GM23248 (cell line): Measurements from ENCODE around the gene UNC119. TPM values are rescaled to one million over a fixed set of nuclear protein-coding genes. Genes with fewer than 3 reads are reported as not detected.
A peak's percentile ranks its signal among the peaks of the same experiment; 100 is the strongest.

Experiments used
- DNase-seq: peaks from one replicate; pipeline ENCODE4 v3.0.0-alpha.2; 2015
- H2AFZ ChIP-seq: fragments of 200-600 bp; sonication (generic); 2 replicates; pipeline ENCODE4 v1.6.1; 2016; ENCODE audit warnings: antibody characterized with exemption
- H3F3A ChIP-seq: fragments of 200-600 bp; sonication (generic); 2 replicates; pipeline ENCODE4 v1.6.1; 2016; ENCODE audit warnings: mild to moderate bottlenecking, antibody characterized with exemption, mixed run types; ENCODE audit not compliant: insufficient read depth
- H3K27ac ChIP-seq: fragments of 200-600 bp; sonication (generic); 2 replicates; pipeline ENCODE4 v1.5.1; 2016; ENCODE audit warnings: mild to moderate bottlenecking
- H3K27me3 ChIP-seq: fragments of 200-600 bp; sonication (generic); replicated peaks from 2 replicates; pipeline ENCODE4 v1.6.1; 2016; ENCODE audit warnings: mild to moderate bottlenecking; ENCODE audit not compliant: insufficient read depth
- H3K36me3 ChIP-seq: fragments of 200-600 bp; sonication (generic); 2 replicates; pipeline ENCODE4 v1.6.1; 2016; ENCODE audit warnings: low read depth, mild to moderate bottlenecking
- H3K4me1 ChIP-seq: fragments of 200-600 bp; sonication (generic); 2 replicates; pipeline ENCODE4 v1.6.1; 2016; ENCODE audit warnings: mild to moderate bottlenecking; ENCODE audit not compliant: insufficient read depth
- H3K4me2 ChIP-seq: fragments of 200-600 bp; sonication (generic); one replicate; pipeline ENCODE4 v1.6.1; 2016; ENCODE audit warnings: mild to moderate bottlenecking; ENCODE audit not compliant: unreplicated experiment
- H3K4me3 ChIP-seq: fragments of 200-600 bp; sonication (generic); 2 replicates; pipeline ENCODE4 v1.5.1; 2016; ENCODE audit warnings: mild to moderate bottlenecking
- H3K79me2 ChIP-seq: fragments of 200-600 bp; sonication (generic); 2 replicates; pipeline ENCODE4 v1.6.1; 2016; ENCODE audit warnings: mild to moderate bottlenecking; ENCODE audit not compliant: insufficient read depth
- H3K9ac ChIP-seq: fragments of 200-600 bp; sonication (generic); 2 replicates; pipeline ENCODE4 v1.6.1; 2016; ENCODE audit warnings: mild to moderate bottlenecking
- H3K9me2 ChIP-seq: fragments of 200-600 bp; sonication (generic); 2 replicates; pipeline ENCODE4 v1.6.1; 2016; ENCODE audit warnings: mixed run types, mild to moderate bottlenecking, moderate library complexity; ENCODE audit not compliant: insufficient read depth
- H3K9me3 ChIP-seq: fragments of 200-600 bp; sonication (generic); one replicate; pipeline ENCODE4 v1.6.1; 2017; ENCODE audit warnings: low read depth
- H4K20me1 ChIP-seq: fragments of 200-600 bp; sonication (generic); 2 replicates; pipeline ENCODE4 v1.6.0; 2016; ENCODE audit not compliant: insufficient read depth
- EZH2 ChIP-seq: fragments of 200-600 bp; sonication (generic); IDR thresholded peaks from 2 replicates; pipeline ENCODE4 v1.6.1; 2018; ENCODE audit warnings: antibody characterized with exemption, mild to moderate bottlenecking; ENCODE audit not compliant: insufficient read depth, poor library complexity, severe bottlenecking
- EZH2phosphoT487 ChIP-seq: fragments of 200-600 bp; sonication (generic); IDR thresholded peaks from 2 replicates; pipeline ENCODE4 v1.6.1; 2018; ENCODE audit warnings: antibody characterized with exemption, moderate library complexity, mild to moderate bottlenecking, low read depth; ENCODE audit not compliant: insufficient read depth
- WGBS, 2 experiments: methylation state at CpG; one replicate each; pipeline ENCODE4 v1.1.6; 2015 to 2017; ENCODE audit warnings: low lambda C conversion rate in 2 of 2, low coverage in 1 of 2; ENCODE audit errors: missing lambda C conversion rate in 2 of 2; 5-methylcytosine and 5-hydroxymethylcytosine counted together
- in situ Hi-C: fragments of 300-500 bp; cut with MboI; formaldehyde crosslinking; loops from 2 replicates; pipeline ENCODE4 v1.15.0; 2020
- polyA plus RNA-seq: library from polyadenylated mRNA; unstranded; fragments of >200 nt; fragmentation: Nextera tagmentation; extraction: Ambion mirVana; gene quantifications from 2 replicates; pipeline ENCODE4 v1.2.1, GENCODE V29; 2016
- total RNA-seq: library from RNA; depleted of rRNA; stranded (reverse); fragments of >200 nt; shearing (Covaris generic); gene quantifications from 2 replicates; pipeline ENCODE4 v1.2.3, GENCODE V29; 2014

The UNC119 gene
- total and polyA plus RNA-seq, 2 experiments from 2014 or later: 29.4 to 50.9 TPM

DNA sequence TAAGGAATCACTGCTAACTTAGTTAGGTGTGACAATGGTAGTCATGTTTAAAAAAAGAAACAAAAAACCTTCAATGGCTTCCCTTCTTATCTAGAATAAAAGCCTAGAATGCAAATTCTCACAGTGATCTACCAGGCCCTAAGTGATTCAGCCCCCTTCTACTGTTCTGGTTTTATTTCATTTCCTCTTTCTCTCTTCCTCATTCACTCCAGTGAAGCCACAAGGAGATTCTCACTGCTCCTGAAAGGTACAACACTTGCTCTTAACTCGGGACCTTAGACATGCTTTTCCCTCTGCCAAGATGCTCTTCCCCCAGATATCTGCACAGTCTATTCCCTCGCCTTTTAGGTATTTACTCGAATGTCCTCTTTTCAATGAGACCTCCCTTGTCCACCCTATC is 15.2 kb upstream of the UNC119 start:
- 95 to 96% methylated on average over 3 of the region's 3 CpGs for WGBS, 2 experiments
- H3K9ac ChIP-seq: no peak overlapping the region
- H3K79me2 ChIP-seq: peaks cover 57% of the 10 kb centered on the region

DNA sequence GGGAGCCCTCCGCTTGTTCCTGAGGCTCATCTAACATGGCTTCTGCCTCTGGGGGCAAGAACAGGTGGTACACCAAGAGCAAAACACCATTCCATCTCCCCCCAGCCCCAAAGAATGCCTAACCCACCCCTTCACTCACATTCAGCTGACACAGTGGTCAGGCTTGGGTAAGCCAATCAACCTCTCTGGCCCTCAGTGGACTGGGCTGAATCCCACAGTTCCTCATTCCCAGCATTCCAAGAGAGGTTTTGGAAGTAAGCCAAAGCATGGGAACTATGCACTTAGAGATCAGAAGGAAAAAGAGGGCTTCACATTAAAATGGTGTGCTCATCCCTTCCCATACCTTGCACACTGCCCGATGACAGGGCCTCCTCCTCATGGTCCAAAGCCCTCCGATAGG is 11.1 kb upstream of the UNC119 start:
- no peak overlapping the region for H3K9ac ChIP-seq
- peaks cover 29% of the 10 kb centered on the region for H3K79me2 ChIP-seq
- peak; percentile 13 for DNase-seq
- peaks cover 17% of the 10 kb centered on the region; the same call in 1 of the 2 replicates for H3K36me3 ChIP-seq
- no peak overlapping the region for H3K4me2 ChIP-seq
- in situ Hi-C loops: no loop called here
- no peaks in the 10 kb centered on the region for H3F3A ChIP-seq
- no peaks in the 10 kb centered on the region for H3K9me3 ChIP-seq
- no peak overlapping the region for H3K27ac ChIP-seq
- WGBS, 2 experiments: 98 to 100% methylated on average over 3 of the region's 3 CpGs
- no peaks in the 10 kb centered on the region for H3K9me2 ChIP-seq
- TF ChIP-seq EZH2phosphoT487 (no peak), EZH2 (no peak)
- H3K4me1 ChIP-seq: peaks cover 3% of the 10 kb centered on the region; the same call in 1 of the 2 replicates
- H2AFZ ChIP-seq: no peak overlapping the region
- H4K20me1 ChIP-seq: no peaks in the 10 kb centered on the region; the same call in 1 of the 2 replicates
- H3K4me3 ChIP-seq: no peak overlapping the region
- no peaks in the 10 kb centered on the region for H3K27me3 ChIP-seq

More for the DNA sequence above, 15.2 kb upstream of the UNC119 start:
- H3K9me2 ChIP-seq: no peaks in the 10 kb centered on the region
- H4K20me1 ChIP-seq: no peaks in the 10 kb centered on the region; the same call in 1 of the 2 replicates
- H3K9me3 ChIP-seq: no peaks in the 10 kb centered on the region
- no peak overlapping the region for H3K4me2 ChIP-seq
- DNase-seq: no peak
- in situ Hi-C loops: no loop called here
- no peak overlapping the region for H3K4me3 ChIP-seq
- H3F3A ChIP-seq: no peaks in the 10 kb centered on the region
- no peak overlapping the region for H3K27ac ChIP-seq
- H3K4me1 ChIP-seq: peaks cover 17% of the 10 kb centered on the region
- no peak overlapping the region for H2AFZ ChIP-seq
- TF ChIP-seq EZH2phosphoT487: no peak
- TF ChIP-seq EZH2: no peak
- no peaks in the 10 kb centered on the region for H3K27me3 ChIP-seq
- H3K36me3 ChIP-seq: 0 out of 2 replicates have a peak, but pooled peaks cover 6% of the 10 kb centered on the region

DNA sequence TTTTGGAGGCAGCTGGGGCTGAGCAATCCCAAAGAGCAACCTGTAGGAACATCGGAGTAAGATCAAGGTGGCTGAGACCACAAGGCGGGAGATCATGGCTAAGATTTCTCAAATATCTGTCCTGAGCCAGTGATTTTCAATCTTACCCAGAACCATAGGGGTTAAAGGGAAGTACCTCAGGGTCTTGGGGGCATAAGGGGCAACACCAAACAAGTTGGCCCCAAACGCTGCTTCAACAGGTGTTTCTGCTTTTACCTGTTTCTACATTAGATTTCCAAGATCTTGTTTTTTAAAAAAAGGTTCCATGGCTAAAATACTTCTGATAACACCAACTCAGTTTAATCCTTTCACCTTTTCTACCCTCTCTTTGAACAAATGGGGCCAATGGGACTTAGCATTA is 2.6 kb upstream of the UNC119 start:
- Histone ChIP-seq H2AFZ (no peak overlapping the region), H3K4me1 (no peaks in the 10 kb centered on the region), H4K20me1 (no peaks in the 10 kb centered on the region), H3K4me3 (no peak overlapping the region), H3K4me2 (no peak overlapping the region), H3K79me2 (peaks cover 14% of the 10 kb centered on the region; the same call in 1 of the 2 replicates), H3K27me3 (no peaks in the 10 kb centered on the region), H3K9me3 (no peaks in the 10 kb centered on the region), H3K27ac (no peak overlapping the region), H3K9ac (no peak overlapping the region), H3K36me3 (0 out of 2 replicates have a peak, but pooled peaks cover 6% of the 10 kb centered on the region), H3F3A (no peaks in the 10 kb centered on the region), H3K9me2 (no peaks in the 10 kb centered on the region)
- in situ Hi-C loops: no loop called here
- DNase-seq: no peak
- WGBS, 2 experiments: 87 to 90% methylated on average over 3 of the region's 3 CpGs
- no peak for TF ChIP-seq EZH2phosphoT487
- TF ChIP-seq EZH2: no peak

DNA sequence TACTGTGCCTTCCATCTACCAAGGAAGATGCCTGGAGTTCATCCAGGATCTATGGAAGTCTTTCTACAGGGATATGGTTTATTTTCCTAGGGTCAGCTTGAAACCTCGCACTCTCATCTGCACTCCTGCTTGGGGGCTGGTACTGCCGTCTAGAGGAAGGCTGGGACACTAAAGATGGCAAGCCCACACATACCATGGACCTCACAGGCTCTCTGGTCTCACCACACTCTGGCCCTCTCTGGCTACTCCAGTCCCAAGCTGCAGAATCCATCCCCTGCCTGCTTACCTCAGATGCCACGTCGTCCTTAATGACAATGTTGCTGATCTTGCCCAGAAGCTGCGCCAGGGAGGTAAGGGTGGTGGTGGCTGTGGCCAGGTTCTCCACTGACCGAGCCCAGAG is 2.1 kb upstream of the UNC119 start:
- Histone ChIP-seq H3K9ac (no peak overlapping the region), H3K4me2 (no peak overlapping the region), H2AFZ (no peak overlapping the region), H3K9me2 (no peaks in the 10 kb centered on the region), H3K27ac (no peak overlapping the region), H3F3A (no peaks in the 10 kb centered on the region), H3K4me3 (no peak overlapping the region), H3K36me3 (0 out of 2 replicates have a peak, but pooled peaks cover 6% of the 10 kb centered on the region), H3K27me3 (no peaks in the 10 kb centered on the region), H4K20me1 (no peaks in the 10 kb centered on the region), H3K79me2 (peaks cover 14% of the 10 kb centered on the region; the same call in 1 of the 2 replicates), H3K4me1 (no peaks in the 10 kb centered on the region), H3K9me3 (no peaks in the 10 kb centered on the region)
- WGBS, 2 experiments: 94 to 97% methylated on average over 6 of the region's 6 CpGs
- no peak for DNase-seq
- TF ChIP-seq EZH2 (no peak), EZH2phosphoT487 (no peak)
- in situ Hi-C loops: no loop called here
